CD4-positive, alpha-beta T cell treated with Interleukin-15 for 4 hours (primary cell): ENCODE measurements around the gene LMAN2.
"Not testable (repeated sequence)": the region's sequence is repeated elsewhere in the genome, so short reads cannot be mapped to it uniquely, and the experiment has no call there.

Experiments
- DNase-seq: peaks from one replicate; pipeline ENCODE4 v3.0.0-alpha.2; 2020; ENCODE audit warnings: low spot score

LMAN2 gene

GRCh38 chr5:177306674-177307543 is 44.6 kb downstream of the LMAN2 start:
- no peak for DNase-seq

GRCh38 chr5:177306103-177306640 is 45.3 kb downstream of the LMAN2 start:
- DNase-seq, result not testable (repeated sequence)

DNA sequence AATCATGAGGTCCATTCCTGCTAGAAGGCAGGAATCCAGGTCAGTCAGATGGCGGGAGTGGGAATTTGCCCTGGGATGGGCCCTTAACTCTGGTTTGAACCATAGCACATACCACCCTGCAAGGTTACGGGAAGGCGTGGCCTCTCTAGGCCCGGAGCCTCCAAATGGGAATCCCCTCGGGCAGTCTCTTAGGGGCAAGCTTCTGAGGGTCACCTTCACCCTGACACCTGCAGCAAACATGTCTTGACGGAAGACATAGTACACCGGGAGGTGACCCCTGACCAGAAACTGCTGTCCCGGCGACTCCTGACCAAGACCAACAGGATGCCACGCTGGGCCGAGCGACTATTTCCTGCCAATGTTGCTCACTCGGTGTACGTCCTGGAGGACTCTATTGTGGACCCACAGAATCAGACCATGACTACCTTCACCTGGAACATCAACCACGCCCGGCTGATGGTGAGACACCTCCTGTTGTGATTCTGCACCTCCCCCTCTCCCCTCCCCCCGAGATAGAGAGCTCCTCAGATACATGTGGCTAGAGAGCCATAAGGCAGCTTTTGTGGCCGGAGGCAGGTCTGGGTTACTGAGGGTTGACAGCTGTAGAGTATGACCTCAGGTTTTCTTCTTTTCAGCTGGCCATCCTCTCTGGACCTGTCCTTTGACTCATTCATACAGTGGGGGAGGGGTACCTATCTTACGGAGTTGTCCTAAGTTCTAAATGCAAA is 46.9 kb downstream of the LMAN2 start:
- peak; percentile 26 for DNase-seq

DNA sequence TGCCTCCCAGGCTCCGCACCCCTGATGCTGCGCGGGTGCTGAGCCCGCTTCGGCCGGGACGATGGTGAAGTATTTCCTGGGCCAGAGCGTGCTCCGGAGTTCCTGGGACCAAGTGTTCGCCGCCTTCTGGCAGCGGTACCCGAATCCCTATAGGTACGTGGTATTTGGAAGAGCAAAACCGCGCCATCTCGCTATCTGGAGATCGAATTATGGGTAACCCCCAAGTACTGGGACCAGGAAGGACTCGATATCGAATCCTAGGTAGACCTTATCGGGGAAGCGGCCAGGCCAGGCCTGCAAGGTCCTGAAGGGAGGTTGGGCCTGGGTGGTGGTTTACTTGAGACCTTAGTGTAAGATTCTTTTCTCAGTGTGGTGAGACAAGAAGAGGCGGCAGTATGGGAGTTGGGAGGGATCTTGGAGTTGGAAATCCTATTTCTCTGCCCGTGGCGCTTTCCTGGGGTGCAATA is 47.5 kb downstream of the LMAN2 start:
- DNase-seq, result no peak

- peak; percentile 83 for DNase-seq
Measured at GRCh38 chr5:177303121-177303924, 48.1 kb downstream of the LMAN2 start, which contains the start of the genes PRELID1 and RAB24. Gene PRELID1 (plus strand): TSS chr5:177303799. CDS start chr5:177303986, 187 bp downstream. Gene RAB24 (minus strand): TSS chr5:177303719. CDS start chr5:177303288, 431 bp downstream.

GRCh38 chr5:177302354-177303110 is 48.9 kb downstream of the LMAN2 start:
- no peak for DNase-seq

DNA sequence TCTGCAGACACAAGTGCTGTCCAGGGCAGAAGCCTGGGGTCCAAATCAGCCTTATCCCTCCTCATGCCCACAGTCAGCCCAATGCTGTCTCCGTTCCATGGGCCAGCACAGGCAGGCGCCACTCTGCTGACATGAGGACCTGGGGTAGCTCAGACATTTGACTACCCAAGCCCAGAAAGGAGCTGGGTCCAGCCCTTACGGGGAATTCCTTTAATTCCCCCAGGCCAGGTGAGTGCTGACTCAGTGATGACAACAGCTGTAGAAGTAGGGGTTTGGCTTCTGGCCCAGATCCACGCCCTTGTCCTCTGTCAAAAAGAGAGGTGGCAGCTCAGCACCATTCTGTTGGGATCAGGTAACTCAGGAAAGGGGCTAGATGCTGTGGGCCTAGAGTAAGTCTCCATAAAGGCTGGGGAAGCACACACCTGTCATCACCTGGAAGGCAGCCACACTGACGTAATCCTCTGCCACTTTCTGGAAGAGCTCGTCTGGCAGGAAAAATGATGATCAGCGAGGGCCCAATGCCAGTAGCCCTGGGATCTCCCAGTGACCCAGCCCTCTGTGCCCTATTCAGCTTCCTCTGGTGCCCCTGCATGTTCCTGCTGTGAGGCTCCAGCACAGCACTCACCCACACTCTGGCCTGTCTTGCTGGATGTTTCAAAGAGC is 49.8 kb downstream of the LMAN2 start:
- peak; percentile 32 for DNase-seq

- DNase-seq, result no peak
Measured at GRCh38 chr5:177300951-177301350, 50.5 kb downstream of the LMAN2 start.

DNA sequence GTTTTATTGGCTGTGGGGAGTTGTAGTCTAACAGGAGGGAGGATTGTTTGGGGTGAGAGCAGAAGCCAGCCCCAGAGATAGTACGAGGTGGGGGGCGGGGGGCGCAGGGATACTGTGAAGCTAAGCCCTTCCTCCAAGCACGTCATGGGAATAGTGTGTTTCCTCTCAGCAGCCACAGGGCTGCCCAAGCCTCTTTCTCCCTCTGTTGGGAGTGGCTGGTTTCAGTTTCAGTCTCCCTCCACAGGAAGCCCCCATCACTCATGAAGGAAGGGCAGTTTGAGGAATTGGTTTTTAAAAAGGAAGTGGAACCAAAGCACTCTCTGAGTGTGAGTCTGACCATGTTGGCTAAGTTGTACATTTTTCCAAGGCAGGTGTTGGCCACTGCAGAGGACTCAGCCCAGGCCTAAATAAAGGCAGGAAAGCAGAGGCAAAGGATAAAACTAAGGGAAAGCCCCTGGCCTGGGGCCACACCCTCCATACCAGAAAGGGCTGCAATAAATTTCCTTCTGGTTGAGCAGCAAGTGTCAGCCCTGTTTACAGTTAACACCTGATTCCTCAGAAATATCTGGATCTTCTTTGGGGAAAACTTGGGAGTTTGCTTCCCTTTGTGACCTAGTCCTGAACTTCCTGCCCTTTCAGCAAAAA is 51.1 kb downstream of the LMAN2 start:
- DNase-seq, result peak; percentile 60

GRCh38 chr5:177299697-177300096 is 51.8 kb downstream of the LMAN2 start:
- no peak for DNase-seq

DNA sequence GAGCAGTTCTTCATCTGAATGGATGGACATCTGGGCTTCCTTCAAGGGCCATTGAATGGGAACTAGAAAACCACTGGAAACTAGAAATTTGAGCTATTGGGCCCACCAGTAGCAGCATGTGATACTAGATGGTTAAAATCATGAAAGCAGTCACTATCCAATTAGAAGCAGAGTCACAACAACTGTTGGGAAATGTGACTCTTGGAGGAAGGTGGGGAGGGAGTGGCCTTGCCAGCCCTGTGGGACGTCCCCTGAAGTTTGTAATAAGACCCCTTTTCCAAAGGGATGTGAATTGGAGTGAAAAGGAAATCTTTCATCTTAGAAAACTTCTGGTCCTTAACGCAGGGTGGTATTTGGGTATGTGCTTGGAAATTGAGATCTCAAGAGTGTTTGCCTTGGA is 53.5 kb downstream of the LMAN2 start:
- DNase-seq, result no peak

DNA sequence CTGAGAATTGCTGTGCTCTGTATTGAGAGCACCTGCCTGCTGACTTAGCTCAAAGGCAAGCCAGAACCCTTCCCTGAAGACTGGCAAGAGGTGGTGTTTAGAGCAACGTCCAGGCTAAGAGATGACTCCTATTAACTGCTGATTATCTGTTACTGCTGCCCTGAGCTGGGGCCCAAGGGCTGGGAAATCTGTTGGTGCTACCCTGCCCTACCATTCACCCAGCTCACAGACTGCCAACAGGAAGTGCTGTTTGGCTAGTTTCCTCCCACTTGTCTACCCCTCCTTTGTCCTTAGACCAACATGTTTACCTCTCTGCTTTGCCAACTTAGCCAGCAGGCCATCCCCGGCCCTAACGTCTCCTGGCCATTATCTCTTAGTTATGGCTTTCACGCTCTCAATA is 54.9 kb downstream of the LMAN2 start:
- DNase-seq, result no peak

- no peak for DNase-seq
Measured at GRCh38 chr5:177295924-177296323, 55.5 kb downstream of the LMAN2 start.

DNA sequence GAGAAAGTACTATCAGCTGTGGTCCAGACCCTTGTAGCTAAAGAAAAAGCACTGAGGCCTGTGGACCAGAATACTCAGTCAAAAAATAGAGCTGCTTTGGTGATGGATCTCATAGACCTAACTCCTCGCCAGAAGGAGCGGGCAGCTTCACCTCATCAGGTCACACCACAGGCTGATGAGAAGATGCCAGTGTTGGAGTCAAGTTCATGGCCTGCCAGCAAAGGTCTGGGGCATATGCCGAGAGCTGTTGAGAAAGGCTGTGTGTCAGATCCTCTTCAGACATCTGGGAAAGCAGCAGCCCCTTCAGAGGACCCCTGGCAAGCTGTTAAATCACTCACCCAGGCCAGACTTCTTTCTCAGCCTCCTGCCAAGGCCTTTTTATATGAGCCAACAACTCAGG is 56.8 kb downstream of the LMAN2 start:
- DNase-seq, result no peak

DNA sequence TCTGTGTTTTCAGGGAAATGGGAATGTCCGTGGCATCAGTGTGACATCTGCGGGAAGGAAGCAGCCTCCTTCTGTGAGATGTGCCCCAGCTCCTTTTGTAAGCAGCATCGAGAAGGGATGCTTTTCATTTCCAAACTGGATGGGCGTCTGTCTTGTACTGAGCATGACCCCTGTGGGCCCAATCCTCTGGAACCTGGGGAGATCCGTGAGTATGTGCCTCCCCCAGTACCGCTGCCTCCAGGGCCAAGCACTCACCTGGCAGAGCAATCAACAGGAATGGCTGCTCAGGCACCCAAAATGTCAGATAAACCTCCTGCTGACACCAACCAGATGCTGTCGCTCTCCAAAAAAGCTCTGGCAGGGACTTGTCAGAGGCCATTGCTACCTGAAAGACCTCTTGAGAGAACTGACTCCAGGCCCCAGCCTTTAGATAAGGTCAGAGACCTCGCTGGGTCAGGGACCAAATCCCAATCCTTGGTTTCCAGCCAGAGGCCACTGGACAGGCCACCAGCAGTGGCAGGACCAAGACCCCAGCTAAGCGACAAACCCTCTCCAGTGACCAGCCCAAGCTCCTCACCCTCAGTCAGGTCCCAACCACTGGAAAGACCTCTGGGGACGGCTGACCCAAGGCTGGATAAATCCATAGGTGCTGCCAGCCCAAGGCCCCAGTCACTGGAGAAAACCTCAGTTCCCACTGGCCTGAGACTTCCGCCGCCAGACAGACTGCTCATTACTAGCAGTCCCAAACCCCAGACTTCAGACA is 57.5 kb downstream of the LMAN2 start:
- DNase-seq, result no peak

DNA sequence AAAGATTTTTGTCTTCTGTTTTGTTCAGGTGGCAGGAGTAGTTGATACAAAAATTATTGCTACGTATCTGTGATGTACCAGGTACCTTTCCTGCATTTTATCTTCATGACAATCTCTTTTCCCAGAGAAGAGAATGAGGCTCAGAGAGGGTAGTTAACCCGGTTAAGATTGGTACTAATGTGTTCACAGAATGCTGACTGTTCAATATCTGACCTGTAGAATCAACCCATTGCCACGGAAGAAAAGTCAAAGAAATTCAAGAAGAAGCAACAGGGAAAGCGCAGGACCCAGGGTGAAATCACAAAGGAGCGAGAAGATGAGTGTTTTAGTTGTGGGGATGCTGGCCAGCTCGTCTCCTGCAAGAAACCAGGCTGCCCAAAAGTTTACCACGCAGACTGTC is 59.7 kb downstream of the LMAN2 start:
- DNase-seq, result no peak

DNA sequence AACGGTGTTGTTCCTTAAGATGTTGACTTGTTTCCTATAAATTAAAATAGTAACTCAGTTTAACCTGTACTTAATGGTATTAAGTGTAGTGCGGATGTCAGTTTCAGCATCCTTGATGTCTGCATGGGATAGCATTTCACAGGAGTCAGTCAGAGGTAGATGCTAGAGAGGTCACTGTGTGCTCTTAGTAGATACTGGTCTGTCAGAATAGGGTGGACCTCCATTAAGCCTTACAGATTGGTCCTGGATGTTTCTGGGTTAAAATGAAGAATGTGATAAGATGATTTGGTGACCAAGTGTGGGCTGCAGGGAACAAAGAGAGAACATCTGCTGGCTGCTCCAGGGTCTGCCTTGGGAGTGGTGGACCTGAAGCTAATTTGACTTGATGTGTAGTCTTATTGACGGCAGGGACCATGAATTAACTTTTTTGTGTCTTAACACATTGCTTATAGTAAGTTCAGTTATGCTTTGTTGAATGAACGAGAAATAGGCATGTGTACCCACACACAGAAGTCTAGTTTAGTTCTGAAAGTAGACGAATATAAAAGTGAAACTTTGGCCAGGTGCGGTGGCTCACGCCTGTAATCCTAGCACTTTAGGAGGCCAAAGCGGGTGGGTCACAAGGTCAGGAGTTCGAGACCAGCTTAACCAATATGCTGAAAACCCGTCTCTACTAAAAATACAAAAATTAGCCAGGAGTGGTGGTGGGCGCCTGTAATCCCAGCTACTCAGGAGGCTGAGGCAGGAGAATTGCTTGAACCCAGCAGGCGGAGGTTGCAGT is 60.5 kb downstream of the LMAN2 start:
- DNase-seq, result no peak

GRCh38 chr5:177288191-177288590 is 63.3 kb downstream of the LMAN2 start:
- no peak for DNase-seq
